WTC11 (cell line): ENCODE results near the gene MFSD2A.

ENCODE experiments used
- ELF4 ChIP-seq: sonication (generic); formaldehyde crosslinking; IDR thresholded peaks from 2 replicates; pipeline ENCODE4 v1.8.1; 2022; ENCODE audit warnings: low read depth, mild to moderate bottlenecking, moderate library complexity, missing genetic modification reagents
- TF ChIP-seq, protein P1 (sequence below): sonication (generic); formaldehyde crosslinking; IDR thresholded peaks from 2 replicates; pipeline ENCODE4 v1.8.1; 2022; ENCODE audit warnings: mild to moderate bottlenecking, missing genetic modification reagents, moderate library complexity, borderline replicate concordance

- TF ChIP-seq, protein P1, sequence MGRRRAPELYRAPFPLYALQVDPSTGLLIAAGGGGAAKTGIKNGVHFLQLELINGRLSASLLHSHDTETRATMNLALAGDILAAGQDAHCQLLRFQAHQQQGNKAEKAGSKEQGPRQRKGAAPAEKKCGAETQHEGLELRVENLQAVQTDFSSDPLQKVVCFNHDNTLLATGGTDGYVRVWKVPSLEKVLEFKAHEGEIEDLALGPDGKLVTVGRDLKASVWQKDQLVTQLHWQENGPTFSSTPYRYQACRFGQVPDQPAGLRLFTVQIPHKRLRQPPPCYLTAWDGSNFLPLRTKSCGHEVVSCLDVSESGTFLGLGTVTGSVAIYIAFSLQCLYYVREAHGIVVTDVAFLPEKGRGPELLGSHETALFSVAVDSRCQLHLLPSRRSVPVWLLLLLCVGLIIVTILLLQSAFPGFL (CRISPR knock-in tag): no peak
- no peak for TF ChIP-seq ELF4 (CRISPR knock-in tag)
These were observed 11.3 kb upstream of the MFSD2A start for GRCh38 chr1:39943471-39944290.
